Mononuclear cell (primary cell): ENCODE results near the gene IL1R1. TPM values are rescaled to one million over a fixed set of nuclear protein-coding genes. Genes with fewer than 3 reads are reported as not detected.

Experiments used
- H3K27me3 ChIP-seq: 2 replicates; pipeline ENCODE4 v1.6.0; 2011; ENCODE audit warnings: low read length, control low read depth; ENCODE audit not compliant: insufficient read depth
- H3K4me1 ChIP-seq: 2 replicates; pipeline ENCODE4 v1.5.1; 2011; ENCODE audit warnings: mild to moderate bottlenecking, low read length, control low read depth; ENCODE audit not compliant: insufficient read depth
- H3K4me3 ChIP-seq: 2 replicates; pipeline ENCODE4 v1.5.1; 2011; ENCODE audit warnings: mild to moderate bottlenecking, low read length, moderate library complexity
- H3K9me3 ChIP-seq: 2 replicates; pipeline ENCODE4 v1.5.1; 2011; ENCODE audit warnings: low read depth, mild to moderate bottlenecking, control low read depth, low read length
- total RNA-seq: library from RNA; depleted of rRNA; stranded (reverse); fragments of >200 nt; gene quantifications from one replicate; pipeline ENCODE4 v1.2.3, GENCODE V29; 2012

The IL1R1 gene
- total RNA-seq, 1 donor = 2.6 TPM

- Histone ChIP-seq H3K4me3 (peak overlapping the region; percentile 34), H3K27me3 (peaks cover 22% of the 10 kb centered on the region)
Observed at GRCh38 chr2:102142829-102143449, 393 bp downstream of the IL1R1 start.

DNA sequence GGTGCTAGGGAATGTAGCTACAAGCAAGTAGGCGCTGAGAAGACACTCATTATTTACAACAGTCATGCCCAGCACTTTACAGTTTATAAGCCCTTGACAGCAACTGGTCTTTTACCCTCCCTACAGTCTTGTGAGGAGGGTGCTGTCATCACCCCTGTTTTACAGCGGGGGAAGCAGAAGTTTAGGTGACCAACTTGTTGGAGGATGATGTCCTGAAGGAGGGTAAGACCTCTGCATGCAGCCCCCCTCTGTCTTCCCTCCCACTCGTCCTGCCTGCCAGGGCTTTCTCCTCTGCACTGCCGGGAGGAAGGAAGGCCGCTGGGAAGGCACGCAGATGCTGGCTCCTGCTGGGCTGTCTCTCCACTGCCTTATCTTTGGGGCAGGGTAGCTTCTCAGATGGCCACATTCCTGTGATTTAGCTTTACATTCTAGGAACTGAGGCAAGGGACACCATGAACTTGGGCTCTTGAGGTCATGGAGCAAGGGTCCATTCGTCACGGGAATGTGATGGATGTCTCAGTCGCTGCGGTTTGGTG lies 972 bp downstream of the IL1R1 start:
- Histone ChIP-seq H3K4me3 (no peak overlapping the region), H3K4me1 (peaks cover 15% of the 10 kb centered on the region), H3K27me3 (peaks cover 22% of the 10 kb centered on the region), H3K9me3 (peaks cover 13% of the 10 kb centered on the region)

More at GRCh38 chr2:102142829-102143449, 393 bp downstream of the IL1R1 start:
- Histone ChIP-seq H3K9me3 (peaks cover 13% of the 10 kb centered on the region), H3K4me1 (peaks cover 21% of the 10 kb centered on the region)

DNA sequence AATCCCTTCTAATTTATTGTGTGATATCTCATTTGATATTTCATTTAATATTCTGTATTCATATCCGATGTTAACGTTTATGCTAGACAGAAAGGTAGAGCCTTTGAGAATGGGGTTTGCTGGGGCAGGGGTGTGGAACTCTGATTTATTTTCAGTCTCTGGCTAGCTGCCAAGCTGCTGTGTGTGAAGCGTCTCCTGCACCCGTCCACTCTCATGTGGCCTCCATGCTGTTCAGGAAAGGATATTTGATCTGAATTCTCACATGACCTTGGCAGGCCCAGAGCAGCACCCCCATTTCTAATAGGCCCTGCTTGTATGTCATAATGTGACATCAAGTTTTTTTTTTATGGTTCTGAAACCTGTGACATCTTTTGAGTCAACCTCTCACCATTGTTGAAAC lies 1.6 kb downstream of the IL1R1 start:
- Histone ChIP-seq H3K9me3 (peaks cover 17% of the 10 kb centered on the region), H3K27me3 (peaks cover 22% of the 10 kb centered on the region), H3K4me1 (peaks cover 13% of the 10 kb centered on the region), H3K4me3 (no peak overlapping the region)

- H3K4me1 ChIP-seq = peaks cover 13% of the 10 kb centered on the region
- H3K4me3 ChIP-seq = no peak overlapping the region
- H3K9me3 ChIP-seq = peaks cover 17% of the 10 kb centered on the region
- peaks cover 22% of the 10 kb centered on the region for H3K27me3 ChIP-seq
Observed at GRCh38 chr2:102145107-102145506, 2.6 kb downstream of the IL1R1 start.

GRCh38 chr2:102145934-102146333 lies 3.4 kb downstream of the IL1R1 start:
- peaks cover 17% of the 10 kb centered on the region for H3K9me3 ChIP-seq
- no peak overlapping the region for H3K4me3 ChIP-seq
- H3K27me3 ChIP-seq = peaks cover 22% of the 10 kb centered on the region
- H3K4me1 ChIP-seq = peaks cover 13% of the 10 kb centered on the region

DNA sequence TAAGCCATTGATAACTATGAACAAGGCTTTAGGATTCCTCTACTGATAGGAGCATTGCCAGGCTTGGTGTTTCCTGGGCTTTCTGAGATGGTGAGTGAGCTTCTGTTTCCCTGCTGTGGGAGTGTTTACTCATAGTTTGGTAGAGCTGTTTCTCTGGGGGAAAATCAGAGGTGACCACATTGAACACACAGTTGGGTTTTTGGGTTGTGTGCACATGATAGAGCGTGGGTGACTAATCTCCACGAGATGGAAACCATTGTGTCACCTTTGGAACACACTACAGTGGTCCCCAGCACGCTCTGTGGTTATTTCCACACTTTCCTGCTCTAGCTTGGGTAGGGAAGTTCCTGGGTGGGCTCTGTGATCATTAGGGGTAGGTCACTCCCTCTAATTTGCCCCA lies 5.4 kb downstream of the IL1R1 start:
- Histone ChIP-seq H3K4me3 (no peak overlapping the region), H3K27me3 (peaks cover 9% of the 10 kb centered on the region), H3K9me3 (peaks cover 17% of the 10 kb centered on the region), H3K4me1 (peaks cover 2% of the 10 kb centered on the region)

- no peak overlapping the region for H3K4me3 ChIP-seq
- no peaks in the 10 kb centered on the region for H3K27me3 ChIP-seq
- no peaks in the 10 kb centered on the region for H3K4me1 ChIP-seq
- H3K9me3 ChIP-seq = peaks cover 17% of the 10 kb centered on the region
Observed at GRCh38 chr2:102149243-102149642, 6.7 kb downstream of the IL1R1 start.

DNA sequence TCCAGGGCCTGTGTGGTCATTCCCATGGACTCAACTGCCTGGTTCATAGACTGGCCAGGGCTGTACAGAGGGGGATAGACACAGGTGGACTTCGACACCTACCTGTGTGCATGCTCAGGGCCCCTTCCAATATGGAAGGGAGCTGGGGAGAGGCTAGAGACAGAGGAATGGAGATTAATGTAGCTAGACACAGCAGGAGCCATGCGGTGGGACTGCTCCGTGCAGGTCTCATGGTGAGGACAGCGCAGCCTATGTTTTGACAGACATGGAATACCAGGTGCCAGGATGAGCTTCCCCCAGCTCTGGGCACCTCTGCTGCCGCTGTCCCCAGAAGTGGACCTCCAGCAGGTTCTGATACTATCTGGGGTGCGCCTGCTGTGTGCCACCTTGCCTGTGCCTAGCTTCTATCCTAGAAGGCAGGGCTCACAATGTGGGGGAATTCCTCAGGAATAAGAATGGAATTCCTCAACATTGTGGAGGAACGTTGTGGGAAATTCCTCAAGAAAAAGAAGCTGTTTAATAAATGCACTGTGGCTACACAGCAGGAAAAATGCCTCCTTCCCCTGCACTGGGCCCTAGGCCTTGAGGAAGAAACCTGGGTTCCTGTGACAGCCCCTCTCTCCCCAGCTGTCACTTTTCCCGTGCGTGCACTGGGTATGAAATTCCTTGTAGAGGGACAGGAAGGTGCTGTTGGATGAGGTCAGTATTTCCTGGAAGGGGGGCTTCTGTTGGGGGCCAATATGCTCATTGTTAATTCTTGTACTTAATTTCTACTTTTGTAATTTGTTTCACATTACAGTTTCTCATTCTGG lies 7.3 kb downstream of the IL1R1 start:
- Histone ChIP-seq H3K4me3 (no peak overlapping the region), H3K4me1 (no peaks in the 10 kb centered on the region), H3K27me3 (no peaks in the 10 kb centered on the region), H3K9me3 (peaks cover 17% of the 10 kb centered on the region)

DNA sequence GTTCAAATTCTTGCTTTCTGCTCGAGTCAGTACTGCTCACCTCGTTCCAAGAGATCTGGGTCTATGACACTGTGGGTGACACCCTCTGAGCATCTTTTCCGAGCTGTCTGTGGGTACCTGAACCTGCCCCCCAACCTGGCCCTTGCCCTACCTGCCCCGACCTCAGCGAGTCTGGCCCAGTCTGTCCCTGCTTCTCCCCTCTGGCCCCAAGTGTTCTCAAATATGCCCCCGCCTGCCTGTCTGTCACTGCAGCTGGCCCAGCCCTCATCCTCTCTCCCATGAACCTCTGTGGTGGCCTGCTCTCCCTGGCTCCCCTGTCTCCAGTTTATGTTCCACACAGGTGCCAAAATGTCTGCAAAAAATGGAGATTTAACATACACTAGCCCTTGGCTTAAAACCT lies 11.8 kb downstream of the IL1R1 start:
- no peaks in the 10 kb centered on the region for H3K27me3 ChIP-seq
- H3K4me3 ChIP-seq = no peak overlapping the region
- no peaks in the 10 kb centered on the region for H3K9me3 ChIP-seq
- H3K4me1 ChIP-seq = peaks cover 13% of the 10 kb centered on the region

DNA sequence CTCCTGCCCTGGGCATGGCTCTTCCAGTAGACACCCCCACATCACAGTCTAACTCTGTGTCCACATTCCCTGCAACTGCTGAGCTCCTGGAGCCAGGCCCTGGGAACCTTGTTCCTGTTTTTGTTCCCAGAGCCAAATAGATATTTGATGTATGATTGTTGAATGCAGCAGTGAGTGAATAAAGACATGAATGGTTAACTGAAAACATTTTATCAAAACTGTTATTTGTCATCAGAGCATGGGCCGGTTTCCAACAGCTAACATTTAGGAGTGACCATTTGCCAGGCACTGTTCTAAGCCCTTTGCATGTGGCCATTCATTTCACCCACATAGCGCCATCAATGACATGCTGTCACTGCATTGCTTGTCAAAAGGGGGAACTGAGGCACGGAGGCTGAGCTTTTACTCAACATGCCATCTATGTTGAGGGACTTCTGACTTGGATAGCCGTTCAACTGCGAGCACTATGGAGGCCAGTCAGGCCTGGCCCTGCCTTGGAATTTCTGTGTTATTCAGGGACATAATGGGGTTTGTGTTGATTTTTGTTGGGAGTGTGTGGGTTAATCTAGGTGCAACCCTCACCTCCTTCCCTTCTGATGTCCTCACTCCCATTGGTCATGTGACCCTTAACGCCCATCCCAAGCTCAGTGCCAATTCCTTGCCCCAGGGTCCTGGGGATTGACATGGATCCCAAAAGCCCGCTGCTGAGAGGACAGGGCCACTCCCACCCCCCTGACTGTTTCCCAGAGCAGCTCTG lies 12.6 kb downstream of the IL1R1 start:
- H3K9me3 ChIP-seq = no peaks in the 10 kb centered on the region
- peaks cover 13% of the 10 kb centered on the region for H3K4me1 ChIP-seq
- no peaks in the 10 kb centered on the region for H3K27me3 ChIP-seq
- no peak overlapping the region for H3K4me3 ChIP-seq

DNA sequence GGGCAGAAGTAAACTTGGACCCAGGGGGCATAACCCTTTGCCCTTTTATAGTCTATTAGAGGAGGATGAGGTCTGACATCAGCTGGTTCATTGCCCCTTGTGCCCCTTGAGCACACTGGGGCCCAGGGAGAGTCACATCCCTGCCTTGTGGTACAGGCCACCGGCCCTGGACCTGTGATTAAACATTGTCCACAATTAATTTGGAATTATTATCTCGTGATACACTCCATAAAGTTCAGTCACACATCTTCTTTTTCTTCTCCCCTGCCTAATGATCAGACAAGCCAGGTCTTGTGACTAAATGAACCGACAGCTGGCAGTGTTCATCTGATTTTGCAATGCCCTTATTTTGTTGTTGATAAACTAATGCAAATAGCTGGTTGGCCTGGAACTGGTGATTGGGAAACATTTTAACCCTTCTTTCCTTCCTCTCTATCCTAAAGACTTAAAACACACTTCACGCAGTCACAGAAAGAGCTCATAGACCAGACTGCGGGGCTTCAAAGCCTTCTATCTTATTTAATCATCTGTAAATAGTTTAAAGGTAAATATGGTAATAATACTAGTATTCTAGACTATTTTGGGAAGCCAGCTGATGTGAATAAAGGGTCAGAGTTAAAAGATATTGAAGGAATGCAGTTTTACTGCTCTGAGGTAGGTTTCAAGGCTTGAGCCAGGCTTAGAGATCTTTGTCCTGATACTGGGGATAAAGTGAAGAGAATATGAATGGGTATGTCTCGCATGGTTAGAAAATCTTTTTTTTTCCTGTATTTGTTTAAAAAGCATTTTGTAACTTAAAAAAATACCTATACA lies 13.4 kb downstream of the IL1R1 start:
- Histone ChIP-seq H3K4me3 (no peak overlapping the region), H3K27me3 (no peaks in the 10 kb centered on the region), H3K4me1 (peaks cover 13% of the 10 kb centered on the region), H3K9me3 (no peaks in the 10 kb centered on the region)

DNA sequence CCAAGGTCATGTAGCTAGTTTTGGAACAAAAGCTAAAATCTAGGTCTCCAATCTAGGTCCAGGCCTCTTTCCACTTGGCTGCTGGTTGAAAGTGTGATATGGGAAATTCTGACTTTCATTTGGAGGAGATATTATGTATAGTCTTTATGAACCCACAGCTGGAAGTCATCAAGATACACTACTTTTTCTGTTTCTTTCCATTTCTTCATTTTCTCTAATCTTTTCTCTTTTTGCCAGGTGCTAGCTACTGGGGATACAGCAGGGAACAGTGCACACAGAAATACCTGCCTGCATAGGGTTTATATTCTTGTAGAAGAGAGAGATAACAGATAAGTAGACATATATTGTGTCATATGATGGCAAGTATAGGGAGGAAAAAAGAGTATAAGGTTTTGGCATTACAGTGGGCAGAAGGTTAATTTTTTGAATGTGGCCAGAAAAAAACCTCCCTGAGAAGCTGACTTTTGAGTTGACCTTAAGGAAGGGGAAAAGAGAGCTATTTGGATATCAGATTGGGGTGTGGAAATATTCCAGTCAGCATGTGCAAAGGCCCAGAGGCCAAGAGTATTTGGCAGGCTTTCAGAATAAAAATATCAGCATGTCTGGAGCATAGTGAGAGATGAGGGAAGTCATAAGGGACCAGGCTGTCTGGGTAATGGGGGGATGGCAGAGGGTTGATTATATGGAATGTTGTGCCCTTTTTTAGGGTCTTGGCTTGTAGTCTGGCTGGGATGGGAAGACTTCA lies 15.6 kb downstream of the IL1R1 start:
- no peaks in the 10 kb centered on the region for H3K27me3 ChIP-seq
- H3K4me1 ChIP-seq = peaks cover 13% of the 10 kb centered on the region
- no peaks in the 10 kb centered on the region for H3K9me3 ChIP-seq
- no peak overlapping the region for H3K4me3 ChIP-seq

GRCh38 chr2:102159295-102159694 lies 16.7 kb downstream of the IL1R1 start:
- Histone ChIP-seq H3K4me3 (no peak overlapping the region), H3K4me1 (peaks cover 13% of the 10 kb centered on the region), H3K9me3 (no peaks in the 10 kb centered on the region), H3K27me3 (no peaks in the 10 kb centered on the region)
